HG03095 (cell line): ENCODE data around the gene PRAMEF7.
"Not testable (repeated sequence)": the region's sequence is repeated elsewhere in the genome, so short reads cannot be mapped to it uniquely, and the experiment has no call there.

Experiments
- ATAC-seq: cut with Tn5 transposase; IDR thresholded peaks from one replicate; pipeline ENCODE4 v1.9.1; 2021; ENCODE audit warnings: moderate library complexity; ENCODE audit not compliant: unreplicated experiment

Gene PRAMEF7

DNA sequence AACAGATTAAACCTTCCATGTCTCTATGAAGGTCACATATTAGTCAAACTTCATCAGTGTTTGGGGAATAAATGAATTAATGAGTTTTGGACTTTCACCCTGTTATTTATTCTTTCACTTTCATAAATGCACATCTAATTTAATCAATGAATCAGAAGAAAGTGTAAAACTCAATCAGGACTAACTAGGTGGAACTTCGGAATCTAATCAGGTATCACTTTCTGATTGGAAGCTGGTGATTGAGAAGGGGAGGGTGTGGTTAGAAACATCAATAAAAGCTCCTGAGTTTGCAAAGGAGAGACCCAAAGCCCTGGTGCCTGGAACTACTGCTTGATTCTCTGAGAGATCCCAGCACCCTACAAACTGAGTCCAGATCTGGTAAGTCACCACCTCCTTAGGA, at the start of gene PRAMEF7:
Gene PRAMEF7, plus strand, starts transcription at position 301 of the 400 bp plus-strand sequence. CDS start 1,083 bp downstream, outside the sequence.
- not testable (repeated sequence) for ATAC-seq

GRCh38 chr1:12878453-12878852, 38.0 kb upstream of the PRAMEF7 start:
- ATAC-seq, result not testable (repeated sequence)

DNA sequence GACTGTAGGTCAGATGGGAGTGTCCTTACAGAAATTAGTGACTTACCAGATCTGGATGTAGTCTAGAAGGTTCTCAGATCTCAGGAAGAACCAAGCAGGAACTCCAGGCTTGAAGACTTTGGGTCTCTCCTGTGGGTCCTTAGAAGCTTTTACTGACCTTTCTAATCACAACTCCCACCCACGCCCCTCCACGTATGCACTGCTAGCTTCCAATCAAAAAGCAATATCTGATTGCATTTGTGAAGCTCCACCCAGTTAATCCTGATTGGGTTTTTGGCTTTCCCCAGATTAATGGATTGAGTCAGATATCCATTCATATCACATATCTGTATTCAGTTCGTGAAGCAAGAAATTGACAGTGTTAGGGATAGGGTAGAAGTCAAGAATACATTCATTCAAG, 30.3 kb upstream of the PRAMEF7 start, which contains the start of gene PRAMEF4:
Gene PRAMEF4, minus strand, starts transcription at position 101 of the 400 bp plus-strand sequence. CDS start 2,807 bp downstream, outside the sequence.
- ATAC-seq, result not testable (repeated sequence)

DNA sequence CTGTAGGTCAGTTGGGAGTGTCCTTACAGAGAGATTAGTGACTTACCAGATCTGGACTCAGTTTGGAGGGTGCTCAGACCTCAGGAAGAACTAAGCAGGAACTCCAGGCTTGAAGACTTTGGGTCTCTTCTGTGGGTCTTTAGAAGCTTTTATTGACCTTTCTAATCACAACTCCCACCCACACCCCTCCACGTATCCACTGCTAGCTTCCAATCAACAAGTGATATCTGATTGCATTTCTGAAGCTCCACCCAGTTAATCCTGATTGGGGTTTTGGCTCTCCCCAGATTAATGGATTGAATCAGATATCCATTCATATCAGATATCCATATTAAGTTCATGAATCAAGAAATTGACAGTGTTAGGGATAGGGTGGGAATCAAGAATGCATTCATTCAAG, 18.2 kb upstream of the PRAMEF7 start, which contains the start of gene PRAMEF10:
Gene PRAMEF10, minus strand, starts transcription at position 101 of the 400 bp plus-strand sequence. CDS start 2,423 bp downstream, outside the sequence.
- not testable (repeated sequence) for ATAC-seq

- ATAC-seq, result not testable (repeated sequence)
Observed at GRCh38 chr1:12899186-12899585, 17.2 kb upstream of the PRAMEF7 start.

GRCh38 chr1:12903793-12904572, 12.4 kb upstream of the PRAMEF7 start:
- not testable (repeated sequence) for ATAC-seq

DNA sequence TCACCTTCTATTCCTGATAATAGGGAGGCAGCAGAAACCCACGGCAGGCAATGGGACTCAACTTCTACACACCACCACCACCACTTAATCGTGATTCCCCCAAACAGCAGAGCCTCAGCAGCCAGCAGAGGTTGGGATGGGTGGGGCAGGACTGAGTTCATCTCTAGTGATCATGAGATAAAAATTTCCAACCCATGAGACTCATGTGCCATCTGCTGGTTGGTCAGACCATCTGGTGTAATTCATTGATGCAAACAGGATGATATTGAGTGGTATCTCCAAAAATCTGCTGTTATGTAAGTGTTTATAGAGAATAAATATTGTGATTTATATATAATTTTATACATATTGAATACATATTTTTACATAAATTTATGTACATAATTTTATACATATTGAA, 5.3 kb downstream of the PRAMEF7 start:
- not testable (repeated sequence) for ATAC-seq

GRCh38 chr1:12924368-12924767, 8.0 kb downstream of the PRAMEF7 start:
- ATAC-seq, result not testable (repeated sequence)

- ATAC-seq, result not testable (repeated sequence)
Observed at GRCh38 chr1:12947480-12947879, 31.1 kb downstream of the PRAMEF7 start, which contains the start of gene PRAMEF6. Gene PRAMEF6 (minus strand): TSS chr1:12947580. CDS start chr1:12942518, 5,062 bp downstream.
